ENCODE data around the gene IRAK1.

DNA sequence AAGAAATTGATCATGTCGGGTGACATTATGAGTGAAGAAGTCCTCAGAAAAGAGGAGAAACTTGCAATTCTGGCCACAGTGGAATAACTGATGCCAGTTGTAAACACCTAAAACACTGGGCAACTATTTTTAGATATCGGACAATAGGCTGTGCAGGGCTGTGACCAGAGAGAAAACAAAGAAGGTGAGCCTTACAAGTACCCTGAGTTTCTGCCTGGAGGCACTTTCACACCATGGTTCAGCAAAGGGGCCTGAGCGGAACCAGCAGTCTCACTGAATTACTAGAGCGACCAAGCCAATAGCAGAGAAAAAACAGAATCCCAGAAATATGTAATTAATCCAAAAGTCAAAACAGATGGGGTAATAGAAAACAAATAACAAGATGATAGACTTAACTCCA lies 11.2 kb downstream of the IRAK1 start:
- TF ChIP-seq, protein P1, sequence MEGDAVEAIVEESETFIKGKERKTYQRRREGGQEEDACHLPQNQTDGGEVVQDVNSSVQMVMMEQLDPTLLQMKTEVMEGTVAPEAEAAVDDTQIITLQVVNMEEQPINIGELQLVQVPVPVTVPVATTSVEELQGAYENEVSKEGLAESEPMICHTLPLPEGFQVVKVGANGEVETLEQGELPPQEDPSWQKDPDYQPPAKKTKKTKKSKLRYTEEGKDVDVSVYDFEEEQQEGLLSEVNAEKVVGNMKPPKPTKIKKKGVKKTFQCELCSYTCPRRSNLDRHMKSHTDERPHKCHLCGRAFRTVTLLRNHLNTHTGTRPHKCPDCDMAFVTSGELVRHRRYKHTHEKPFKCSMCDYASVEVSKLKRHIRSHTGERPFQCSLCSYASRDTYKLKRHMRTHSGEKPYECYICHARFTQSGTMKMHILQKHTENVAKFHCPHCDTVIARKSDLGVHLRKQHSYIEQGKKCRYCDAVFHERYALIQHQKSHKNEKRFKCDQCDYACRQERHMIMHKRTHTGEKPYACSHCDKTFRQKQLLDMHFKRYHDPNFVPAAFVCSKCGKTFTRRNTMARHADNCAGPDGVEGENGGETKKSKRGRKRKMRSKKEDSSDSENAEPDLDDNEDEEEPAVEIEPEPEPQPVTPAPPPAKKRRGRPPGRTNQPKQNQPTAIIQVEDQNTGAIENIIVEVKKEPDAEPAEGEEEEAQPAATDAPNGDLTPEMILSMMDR (IDR thresholded peaks at IDR 0.05), result no peak
- TF ChIP-seq POLR2A (IDR thresholded peaks at IDR 0.05), result no peak

Measured in body of pancreas (tissue), 4 donors.